ENCODE results near the gene AFAP1.

DNA sequence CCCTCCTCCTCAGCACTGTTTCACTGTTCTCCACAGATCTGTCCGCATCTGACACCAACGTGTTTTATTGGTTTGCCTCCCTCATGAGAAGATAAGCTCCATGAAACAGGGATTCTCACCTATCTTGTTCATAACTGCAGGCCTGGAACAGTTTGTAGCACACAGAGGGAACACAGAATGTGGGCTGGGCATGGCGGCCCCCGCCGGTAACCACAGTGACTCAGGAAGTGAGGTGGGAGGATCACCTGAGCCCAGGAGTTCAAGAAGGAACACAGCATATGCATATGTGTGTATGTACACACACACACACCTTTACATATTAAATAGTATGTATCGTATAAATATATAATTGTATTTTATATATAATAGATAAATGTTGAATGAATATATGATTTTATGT is 168.6 kb downstream of the AFAP1 start:
- TF ChIP-seq, protein P1, sequence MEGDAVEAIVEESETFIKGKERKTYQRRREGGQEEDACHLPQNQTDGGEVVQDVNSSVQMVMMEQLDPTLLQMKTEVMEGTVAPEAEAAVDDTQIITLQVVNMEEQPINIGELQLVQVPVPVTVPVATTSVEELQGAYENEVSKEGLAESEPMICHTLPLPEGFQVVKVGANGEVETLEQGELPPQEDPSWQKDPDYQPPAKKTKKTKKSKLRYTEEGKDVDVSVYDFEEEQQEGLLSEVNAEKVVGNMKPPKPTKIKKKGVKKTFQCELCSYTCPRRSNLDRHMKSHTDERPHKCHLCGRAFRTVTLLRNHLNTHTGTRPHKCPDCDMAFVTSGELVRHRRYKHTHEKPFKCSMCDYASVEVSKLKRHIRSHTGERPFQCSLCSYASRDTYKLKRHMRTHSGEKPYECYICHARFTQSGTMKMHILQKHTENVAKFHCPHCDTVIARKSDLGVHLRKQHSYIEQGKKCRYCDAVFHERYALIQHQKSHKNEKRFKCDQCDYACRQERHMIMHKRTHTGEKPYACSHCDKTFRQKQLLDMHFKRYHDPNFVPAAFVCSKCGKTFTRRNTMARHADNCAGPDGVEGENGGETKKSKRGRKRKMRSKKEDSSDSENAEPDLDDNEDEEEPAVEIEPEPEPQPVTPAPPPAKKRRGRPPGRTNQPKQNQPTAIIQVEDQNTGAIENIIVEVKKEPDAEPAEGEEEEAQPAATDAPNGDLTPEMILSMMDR (tag by site-specific recombination; IDR thresholded peaks at IDR 0.05): no peak
- no peak for TF ChIP-seq SALL2 (tag by site-specific recombination; IDR thresholded peaks at IDR 0.05; ENCODE audit: borderline replicate concordance)
- no peak for TF ChIP-seq TCF7L2 (IDR thresholded peaks at IDR 0.05; ENCODE audit: borderline replicate concordance, low read depth, low read length)
- TF ChIP-seq ZFP3 (tag by site-specific recombination; IDR thresholded peaks at IDR 0.05; ENCODE audit: low read depth): no peak
- no peak for TF ChIP-seq ZNF660 (tag by site-specific recombination; IDR thresholded peaks at IDR 0.05)
- TF ChIP-seq, protein P2, sequence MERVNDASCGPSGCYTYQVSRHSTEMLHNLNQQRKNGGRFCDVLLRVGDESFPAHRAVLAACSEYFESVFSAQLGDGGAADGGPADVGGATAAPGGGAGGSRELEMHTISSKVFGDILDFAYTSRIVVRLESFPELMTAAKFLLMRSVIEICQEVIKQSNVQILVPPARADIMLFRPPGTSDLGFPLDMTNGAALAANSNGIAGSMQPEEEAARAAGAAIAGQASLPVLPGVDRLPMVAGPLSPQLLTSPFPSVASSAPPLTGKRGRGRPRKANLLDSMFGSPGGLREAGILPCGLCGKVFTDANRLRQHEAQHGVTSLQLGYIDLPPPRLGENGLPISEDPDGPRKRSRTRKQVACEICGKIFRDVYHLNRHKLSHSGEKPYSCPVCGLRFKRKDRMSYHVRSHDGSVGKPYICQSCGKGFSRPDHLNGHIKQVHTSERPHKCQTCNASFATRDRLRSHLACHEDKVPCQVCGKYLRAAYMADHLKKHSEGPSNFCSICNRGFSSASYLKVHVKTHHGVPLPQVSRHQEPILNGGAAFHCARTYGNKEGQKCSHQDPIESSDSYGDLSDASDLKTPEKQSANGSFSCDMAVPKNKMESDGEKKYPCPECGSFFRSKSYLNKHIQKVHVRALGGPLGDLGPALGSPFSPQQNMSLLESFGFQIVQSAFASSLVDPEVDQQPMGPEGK (tag by site-specific recombination; IDR thresholded peaks at IDR 0.05): no peak
- TF ChIP-seq SP2 (tag by site-specific recombination; IDR thresholded peaks at IDR 0.05): no peak
- no peak for TF ChIP-seq ZNF548 (tag by site-specific recombination; IDR thresholded peaks at IDR 0.05)
- TF ChIP-seq, protein P3, sequence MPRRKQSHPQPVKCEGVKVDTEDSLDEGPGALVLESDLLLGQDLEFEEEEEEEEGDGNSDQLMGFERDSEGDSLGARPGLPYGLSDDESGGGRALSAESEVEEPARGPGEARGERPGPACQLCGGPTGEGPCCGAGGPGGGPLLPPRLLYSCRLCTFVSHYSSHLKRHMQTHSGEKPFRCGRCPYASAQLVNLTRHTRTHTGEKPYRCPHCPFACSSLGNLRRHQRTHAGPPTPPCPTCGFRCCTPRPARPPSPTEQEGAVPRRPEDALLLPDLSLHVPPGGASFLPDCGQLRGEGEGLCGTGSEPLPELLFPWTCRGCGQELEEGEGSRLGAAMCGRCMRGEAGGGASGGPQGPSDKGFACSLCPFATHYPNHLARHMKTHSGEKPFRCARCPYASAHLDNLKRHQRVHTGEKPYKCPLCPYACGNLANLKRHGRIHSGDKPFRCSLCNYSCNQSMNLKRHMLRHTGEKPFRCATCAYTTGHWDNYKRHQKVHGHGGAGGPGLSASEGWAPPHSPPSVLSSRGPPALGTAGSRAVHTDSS (tag by site-specific recombination; IDR thresholded peaks at IDR 0.05): no peak
- TF ChIP-seq, protein P4, sequence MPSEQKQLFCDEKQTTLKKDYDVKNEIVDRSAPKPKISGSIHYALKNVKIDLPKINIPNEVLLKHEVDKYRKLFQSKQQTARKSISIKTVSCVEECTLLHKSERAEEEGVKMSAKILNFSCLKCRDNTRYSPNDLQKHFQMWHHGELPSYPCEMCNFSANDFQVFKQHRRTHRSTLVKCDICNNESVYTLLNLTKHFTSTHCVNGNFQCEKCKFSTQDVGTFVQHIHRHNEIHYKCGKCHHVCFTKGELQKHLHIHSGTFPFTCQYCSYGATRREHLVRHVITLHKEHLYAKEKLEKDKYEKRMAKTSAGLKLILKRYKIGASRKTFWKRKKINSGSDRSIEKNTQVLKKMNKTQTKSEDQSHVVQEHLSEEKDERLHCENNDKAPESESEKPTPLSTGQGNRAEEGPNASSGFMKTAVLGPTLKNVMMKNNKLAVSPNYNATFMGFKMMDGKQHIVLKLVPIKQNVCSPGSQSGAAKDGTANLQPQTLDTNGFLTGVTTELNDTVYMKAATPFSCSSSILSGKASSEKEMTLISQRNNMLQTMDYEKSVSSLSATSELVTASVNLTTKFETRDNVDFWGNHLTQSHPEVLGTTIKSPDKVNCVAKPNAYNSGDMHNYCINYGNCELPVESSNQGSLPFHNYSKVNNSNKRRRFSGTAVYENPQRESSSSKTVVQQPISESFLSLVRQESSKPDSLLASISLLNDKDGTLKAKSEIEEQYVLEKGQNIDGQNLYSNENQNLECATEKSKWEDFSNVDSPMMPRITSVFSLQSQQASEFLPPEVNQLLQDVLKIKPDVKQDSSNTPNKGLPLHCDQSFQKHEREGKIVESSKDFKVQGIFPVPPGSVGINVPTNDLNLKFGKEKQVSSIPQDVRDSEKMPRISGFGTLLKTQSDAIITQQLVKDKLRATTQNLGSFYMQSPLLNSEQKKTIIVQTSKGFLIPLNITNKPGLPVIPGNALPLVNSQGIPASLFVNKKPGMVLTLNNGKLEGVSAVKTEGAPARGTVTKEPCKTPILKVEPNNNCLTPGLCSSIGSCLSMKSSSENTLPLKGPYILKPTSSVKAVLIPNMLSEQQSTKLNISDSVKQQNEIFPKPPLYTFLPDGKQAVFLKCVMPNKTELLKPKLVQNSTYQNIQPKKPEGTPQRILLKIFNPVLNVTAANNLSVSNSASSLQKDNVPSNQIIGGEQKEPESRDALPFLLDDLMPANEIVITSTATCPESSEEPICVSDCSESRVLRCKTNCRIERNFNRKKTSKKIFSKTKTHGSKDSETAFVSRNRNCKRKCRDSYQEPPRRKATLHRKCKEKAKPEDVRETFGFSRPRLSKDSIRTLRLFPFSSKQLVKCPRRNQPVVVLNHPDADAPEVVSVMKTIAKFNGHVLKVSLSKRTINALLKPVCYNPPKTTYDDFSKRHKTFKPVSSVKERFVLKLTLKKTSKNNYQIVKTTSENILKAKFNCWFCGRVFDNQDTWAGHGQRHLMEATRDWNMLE (tag by site-specific recombination; conservative IDR thresholded peaks at IDR 0.05; ENCODE audit: low read depth): no peak
- TF ChIP-seq OSR2 (tag by site-specific recombination; IDR thresholded peaks at IDR 0.05): no peak
- no peak for TF ChIP-seq ZBTB21 (tag by site-specific recombination; IDR thresholded peaks at IDR 0.05)
- no peak for TF ChIP-seq ZNF221 (tag by site-specific recombination; IDR thresholded peaks at IDR 0.05; ENCODE audit: borderline replicate concordance)
